Myocyte (in vitro differentiated cells): ENCODE data around the gene HSFY2. TPM values are rescaled to one million over a fixed set of nuclear protein-coding genes. Genes with fewer than 3 reads are reported as not detected.
"Not testable (repeated sequence)": the region's sequence is repeated elsewhere in the genome, so short reads cannot be mapped to it uniquely, and the experiment has no call there.

Experiments used
- DNase-seq: peaks from one replicate; pipeline ENCODE4 v3.0.0-alpha.2; 2012; ENCODE audit warnings: low read depth
- polyA plus RNA-seq: library from polyadenylated mRNA; unstranded; fragments of >200 nt; gene quantifications from one replicate; pipeline ENCODE4 v1.2.1, GENCODE V29; 2012; ENCODE audit warnings: missing spikeins
- total RNA-seq: library from RNA; depleted of rRNA; stranded (reverse); fragments of >200 nt; gene quantifications from 2 replicates; pipeline ENCODE4 v1.2.3, GENCODE V29; 2014

Gene HSFY2
- not detected in 2 replicates for total RNA-seq
- 0.10 TPM for polyA plus RNA-seq

- not testable (repeated sequence) for DNase-seq
These were observed at the start of gene HSFY2 for GRCh38 chrY:18773635-18774034. Gene HSFY2 (minus strand): TSS chrY:18773735. CDS start chrY:18773618, 117 bp downstream.

- DNase-seq, result not testable (repeated sequence)
These were observed 42.2 kb upstream of the HSFY2 start for GRCh38 chrY:18815751-18816150.

GRCh38 chrY:18788757-18789406 is 15.3 kb upstream of the HSFY2 start:
- not testable (repeated sequence) for DNase-seq

- not testable (repeated sequence) for DNase-seq
These were observed 19.5 kb downstream of the HSFY2 start for GRCh38 chrY:18754077-18754476.

GRCh38 chrY:18753133-18753815 is 20.3 kb downstream of the HSFY2 start:
- not testable (repeated sequence) for DNase-seq

- not testable (repeated sequence) for DNase-seq
These were observed 49.8 kb downstream of the HSFY2 start for GRCh38 chrY:18723714-18724113.

Other genes with a start within 250 kb of the HSFY2 start
- gene HSFY1, start 227.0 kb downstream of the HSFY2 start, total RNA-seq, result not detected in 2 replicates